Astrocyte of the spinal cord (primary cell): ENCODE results near the gene LRCH1.

Experiments
- DNase-seq: peaks from one replicate; pipeline ENCODE4 v3.0.0; 2011; ENCODE audit warnings: low read depth, low spot score
- H3K4me3 ChIP-seq: 2 replicates; pipeline ENCODE4 v1.5.1; 2011; ENCODE audit warnings: low read depth, mild to moderate bottlenecking, low read length, moderate library complexity
- CTCF ChIP-seq: IDR thresholded peaks from 2 replicates; pipeline ENCODE4 v1.5.1; 2012; ENCODE audit warnings: low read depth, mild to moderate bottlenecking, low read length, inconsistent platforms
- in situ Hi-C: cut with HindIII; loops from 2 replicates; pipeline ENCODE4 v1.10.0; 2017; ENCODE audit warnings: low sequenced_read_pairs

The LRCH1 gene

GRCh38 chr13:46775385-46776107 is 222.6 kb downstream of the LRCH1 start:
- TF ChIP-seq CTCF: no peak
- no peak for DNase-seq
- in situ Hi-C loops: no loop called here
- H3K4me3 ChIP-seq: no peak overlapping the region

- in situ Hi-C loops: no loop called here
- H3K4me3 ChIP-seq: no peak overlapping the region
- DNase-seq: peak; percentile 20
- TF ChIP-seq CTCF: no peak
These were observed 225.1 kb downstream of the LRCH1 start for GRCh38 chr13:46778095-46778494.

- in situ Hi-C loops: no loop called here
- no peak for TF ChIP-seq CTCF
- DNase-seq: peak; percentile 67
- H3K4me3 ChIP-seq: no peak overlapping the region
These were observed 225.9 kb downstream of the LRCH1 start for GRCh38 chr13:46778890-46779289.

GRCh38 chr13:46782066-46782465 is 229.1 kb downstream of the LRCH1 start:
- no peak overlapping the region for H3K4me3 ChIP-seq
- TF ChIP-seq CTCF: no peak
- in situ Hi-C loops: no loop called here
- DNase-seq: no peak

DNA sequence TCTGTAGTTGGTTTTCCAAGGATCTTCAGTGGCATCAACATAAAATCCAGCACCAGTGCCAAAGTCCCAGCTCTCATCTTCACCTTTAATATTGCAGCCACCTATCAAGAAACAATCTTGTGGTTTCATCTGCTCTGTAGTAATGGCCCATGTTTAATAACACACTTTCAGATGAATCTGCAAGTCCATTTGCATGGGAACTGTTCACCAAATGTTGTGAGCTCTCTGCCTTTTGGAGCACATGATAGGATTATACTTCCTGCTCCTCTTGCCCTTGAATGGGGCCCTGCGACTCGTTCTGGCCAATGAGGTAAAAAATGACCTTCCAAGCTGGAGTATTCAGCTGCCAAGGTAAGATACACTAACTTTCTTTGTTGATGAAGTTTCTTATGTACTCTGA is 229.7 kb downstream of the LRCH1 start:
- no peak for TF ChIP-seq CTCF
- in situ Hi-C loops: no loop called here

GRCh38 chr13:46783504-46783903 is 230.5 kb downstream of the LRCH1 start:
- no peak overlapping the region for H3K4me3 ChIP-seq
- TF ChIP-seq CTCF: no peak
- no peak for DNase-seq
- in situ Hi-C loops: no loop called here

More for the DNA sequence above, 229.7 kb downstream of the LRCH1 start:
- no peak overlapping the region for H3K4me3 ChIP-seq
- DNase-seq: no peak
